ENCODE results near the gene FRMPD4. TPM values are rescaled to one million over a fixed set of nuclear protein-coding genes. Genes with fewer than 3 reads are reported as not detected.

Gene FRMPD4
- total RNA-seq, 1 donor from 2014 or later, result 0.30 TPM

GRCh38 chrX:12548341-12548740 lies 410.1 kb downstream of the FRMPD4 start:
- DNase-seq, result no peak

GRCh38 chrX:12548746-12549145 lies 410.5 kb downstream of the FRMPD4 start:
- no peak for DNase-seq

GRCh38 chrX:12554206-12554605 lies 415.9 kb downstream of the FRMPD4 start:
- no peak for DNase-seq

GRCh38 chrX:12563121-12563520 lies 424.8 kb downstream of the FRMPD4 start:
- no peak for DNase-seq

- DNase-seq, result no peak
These were observed 425.9 kb downstream of the FRMPD4 start for GRCh38 chrX:12564221-12564620.

- DNase-seq, result no peak
These were observed 429.6 kb downstream of the FRMPD4 start for GRCh38 chrX:12567857-12568256.

GRCh38 chrX:12570859-12571501 lies 432.7 kb downstream of the FRMPD4 start:
- no peak for DNase-seq

- no peak for DNase-seq
These were observed 441.0 kb downstream of the FRMPD4 start for GRCh38 chrX:12579311-12579710.

- no peak for DNase-seq
These were observed 442.3 kb downstream of the FRMPD4 start for GRCh38 chrX:12580548-12580947.

GRCh38 chrX:12581546-12581945 lies 443.3 kb downstream of the FRMPD4 start:
- DNase-seq, result no peak

- no peak for DNase-seq
These were observed 444.4 kb downstream of the FRMPD4 start for GRCh38 chrX:12582649-12583048.

- DNase-seq, result no peak
These were observed 445.3 kb downstream of the FRMPD4 start for GRCh38 chrX:12583543-12583942.

- no peak for DNase-seq
These were observed 457.4 kb downstream of the FRMPD4 start for GRCh38 chrX:12595720-12596119.

GRCh38 chrX:12610079-12610478 lies 471.8 kb downstream of the FRMPD4 start:
- DNase-seq, result no peak

GRCh38 chrX:12611471-12611870 lies 473.2 kb downstream of the FRMPD4 start:
- DNase-seq, result no peak

- DNase-seq, result no peak
These were observed 476.0 kb downstream of the FRMPD4 start for GRCh38 chrX:12614266-12614665.

GRCh38 chrX:12615061-12615460 lies 476.8 kb downstream of the FRMPD4 start:
- no peak for DNase-seq

GRCh38 chrX:12617241-12617640 lies 479.0 kb downstream of the FRMPD4 start:
- no peak for DNase-seq

GRCh38 chrX:12647230-12647629 lies 509.0 kb downstream of the FRMPD4 start:
- DNase-seq, result no peak

- no peak for DNase-seq
These were observed 510.7 kb downstream of the FRMPD4 start for GRCh38 chrX:12648995-12649394.

GRCh38 chrX:12657433-12657832 lies 519.2 kb downstream of the FRMPD4 start:
- no peak for DNase-seq

GRCh38 chrX:12657881-12658280 lies 519.6 kb downstream of the FRMPD4 start:
- DNase-seq, result no peak

- no peak for DNase-seq
These were observed 523.2 kb downstream of the FRMPD4 start for GRCh38 chrX:12661464-12661863.

- DNase-seq, result no peak
These were observed 534.3 kb downstream of the FRMPD4 start for GRCh38 chrX:12672367-12673106.

Data from skin of body (tissue), 2 donors.